ENCODE results near the gene KCNQ1.
A peak's percentile ranks its signal among the peaks of the same experiment; 100 is the strongest.

The KCNQ1 gene

DNA sequence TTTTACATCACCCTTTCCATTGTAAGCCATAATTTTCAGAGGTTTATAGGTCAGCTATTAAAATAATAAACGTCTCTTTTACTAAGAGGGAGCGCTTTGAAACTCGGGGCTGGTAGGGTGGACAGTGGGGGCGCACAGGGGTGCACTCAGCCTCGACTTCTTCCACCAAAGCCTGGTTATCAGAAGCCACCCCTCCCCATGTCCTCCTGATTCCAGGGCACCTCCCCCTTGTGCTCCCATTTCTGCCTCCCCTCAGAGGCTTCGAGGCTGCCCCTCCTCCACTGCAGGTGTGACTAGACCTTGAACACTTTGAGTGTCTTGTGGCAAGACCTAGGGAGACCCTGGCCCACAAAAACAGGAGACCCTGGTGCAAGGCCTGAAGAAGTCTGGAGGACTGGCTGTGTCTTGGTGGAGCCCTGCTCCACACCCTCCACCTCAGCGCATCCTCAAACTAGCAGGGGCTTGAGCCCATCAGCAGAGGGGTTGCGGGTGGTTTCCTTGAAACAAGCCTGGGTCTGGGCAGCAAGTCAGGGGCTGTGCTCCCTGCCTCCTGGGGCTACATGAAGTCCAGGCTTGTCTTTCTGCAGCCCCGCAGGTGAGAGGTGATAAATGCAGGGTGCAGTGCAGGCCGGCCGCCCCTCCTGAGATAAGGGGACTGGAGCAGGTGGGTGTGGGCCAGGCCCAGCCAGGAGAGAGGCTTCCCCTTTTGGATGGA is 437.7 kb downstream of the KCNQ1 start:
- TF ChIP-seq Cebpa-rat (IDR thresholded peaks at IDR 0.05), result no peak
- Histone ChIP-seq H3K9ac (peak overlapping the region in 4 of 11 experiments; percentile 15 to 96 (median 73); a peak in 4 of 22 replicates), H3K4me2 (peak overlapping the region; percentile 81 to 100 (median 98); a peak in 21 of 22 replicates), H4K20me1 (peaks cover 5 to 34% (median 16%) of the 10 kb centered on the region in 11 experiments; a peak in 13 of 22 replicates), H3K9me3 (replicated peaks in 1 of 11) (peaks cover 0 to 15% (median 8%) of the 10 kb centered on the region in 11 experiments; a peak in 20 of 22 replicates), H3K27ac (0 out of 22 replicates have a peak overlapping the region, but pooled peaks of 1 of the 11 experiments have one; percentile 17), H3K4me1 (peaks cover 27 to 62% (median 54%) of the 10 kb centered on the region in 10 experiments), H3K4me3 (peak overlapping the region in 3 of 10 experiments; percentile 77 to 88 (median 81); a peak in 4 of 20 replicates), H3K27me3 (peaks cover 11 to 41% (median 30%) of the 10 kb centered on the region in 11 experiments), H3K36me3 (peaks cover 0 to 8% (median 0%) of the 10 kb centered on the region in 11 experiments; a peak in 2 of 22 replicates)

DNA sequence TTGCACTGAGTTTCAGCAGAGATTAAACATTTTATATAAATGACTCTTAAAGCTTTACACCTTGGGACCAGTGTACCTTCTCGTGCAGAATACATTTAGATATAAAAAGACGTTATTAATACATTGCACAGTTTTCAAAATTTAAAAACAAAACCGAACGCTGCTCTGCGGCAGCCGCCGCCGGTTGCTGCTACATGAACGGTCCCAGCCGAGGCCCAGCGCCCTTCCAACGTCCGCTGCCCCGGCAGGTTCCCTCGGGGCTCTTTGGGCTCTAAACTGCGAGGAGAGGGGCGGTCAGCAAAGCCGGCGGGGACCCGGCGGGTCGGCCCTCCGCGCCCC is 438.8 kb downstream of the KCNQ1 start:
- H3K27ac ChIP-seq, result peak overlapping the region; percentile 62 to 92 (median 76); a peak in 19 of 22 replicates

DNA sequence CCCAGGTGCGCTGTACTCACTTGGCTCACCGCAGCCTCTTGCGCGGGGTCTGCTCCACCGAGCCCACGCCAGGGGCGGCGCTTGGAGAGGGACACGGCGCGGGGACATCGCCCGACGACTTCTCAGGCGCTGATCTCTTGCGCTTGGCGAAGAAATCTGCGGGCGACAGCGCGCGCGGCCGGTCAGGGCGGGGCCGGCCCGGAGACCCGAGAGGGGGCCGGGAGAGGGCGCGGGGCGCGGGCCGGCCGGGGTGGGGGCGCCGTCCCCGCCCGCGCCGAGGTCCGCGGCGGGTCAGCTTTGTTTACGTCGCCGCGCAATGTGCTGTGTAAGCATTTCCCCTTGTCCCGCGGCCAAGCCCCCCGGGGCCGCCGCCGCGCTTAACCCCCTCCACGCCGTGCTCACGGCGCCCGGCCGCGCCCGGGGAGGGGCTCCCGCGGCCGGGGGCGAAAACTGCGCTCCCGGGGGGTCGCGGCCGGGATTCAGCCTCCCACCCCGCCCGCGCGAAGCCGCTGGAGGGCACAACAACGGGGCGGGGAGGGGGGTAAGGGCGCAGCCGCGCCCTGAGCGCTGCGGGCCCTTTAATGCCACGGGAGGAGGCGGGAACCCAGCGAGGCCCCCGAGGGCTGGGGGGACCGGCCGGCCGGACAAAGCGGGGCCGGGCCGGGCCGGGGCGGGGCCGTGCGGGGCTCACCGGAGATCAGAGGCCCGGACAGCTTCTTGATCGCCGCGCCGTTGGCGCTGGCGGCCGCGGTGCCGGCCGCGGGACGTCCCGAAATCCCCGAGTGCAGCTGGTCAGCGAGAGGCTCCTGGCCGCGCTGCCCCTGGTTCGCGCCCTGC is 439.4 kb downstream of the KCNQ1 start:
- H3K27ac ChIP-seq, result peak overlapping the region; percentile 62 to 92 (median 76)
- peak overlapping the region; percentile 81 to 100 (median 98) for H3K4me2 ChIP-seq

More for the DNA sequence above, 438.8 kb downstream of the KCNQ1 start:
- Histone ChIP-seq H3K9me3 (replicated peaks in 1 of 11) (peaks cover 0 to 8% (median 7%) of the 10 kb centered on the region in 11 experiments; a peak in 8 of 22 replicates), H3K27me3 (peaks cover 11 to 41% (median 30%) of the 10 kb centered on the region in 11 experiments), H3K9ac (peak overlapping the region; percentile 72 to 96 (median 83)), H3K4me2 (peak overlapping the region; percentile 81 to 100 (median 98)), H4K20me1 (peaks cover 5 to 38% (median 16%) of the 10 kb centered on the region in 11 experiments; a peak in 13 of 22 replicates), H3K4me3 (peak overlapping the region; percentile 71 to 88 (median 78)), H3K36me3 (peaks cover 0 to 8% (median 0%) of the 10 kb centered on the region in 11 experiments; a peak in 2 of 22 replicates), H3K4me1 (peaks cover 36 to 69% (median 63%) of the 10 kb centered on the region in 10 experiments)
- TF ChIP-seq Cebpa-rat (IDR thresholded peaks at IDR 0.05), result no peak

DNA sequence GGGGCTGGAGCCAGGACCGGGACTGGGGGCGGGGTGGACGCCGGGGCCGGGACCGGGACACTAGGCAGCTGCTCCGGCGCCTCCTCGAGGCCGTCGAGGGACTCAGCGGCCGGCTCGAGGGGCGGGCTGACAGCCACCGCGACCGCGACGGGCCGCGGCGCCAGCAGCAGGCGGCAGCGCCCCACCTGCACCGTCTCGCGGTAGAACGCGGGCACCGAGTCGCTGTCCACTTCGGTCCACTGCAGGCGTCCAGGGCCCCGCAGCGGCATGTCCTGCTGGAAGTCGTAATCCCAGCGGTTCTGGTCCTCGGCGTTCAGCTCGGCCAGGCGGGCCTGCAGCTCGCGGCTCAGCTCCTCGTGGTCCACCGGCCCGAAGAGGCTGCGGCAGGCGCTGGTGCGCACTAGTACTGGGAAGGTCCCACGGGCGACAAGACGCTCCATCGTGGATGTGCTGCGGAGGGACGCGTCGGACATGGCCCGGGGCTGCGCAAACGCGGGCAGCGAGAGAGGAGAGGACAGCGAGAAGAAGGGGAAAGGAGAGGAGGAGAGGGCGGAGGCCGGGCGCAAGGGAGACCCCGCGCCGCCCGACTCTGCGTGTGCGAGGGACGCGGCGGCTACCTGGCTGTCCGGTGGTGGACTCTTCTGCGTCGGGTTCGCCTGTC is 440.3 kb downstream of the KCNQ1 start:
- peak overlapping the region; percentile 91 to 100 (median 99) for H3K4me2 ChIP-seq
- peaks cover 5 to 51% (median 16%) of the 10 kb centered on the region in 11 experiments; a peak in 13 of 22 replicates for H4K20me1 ChIP-seq
- H3K4me1 ChIP-seq, result peaks cover 46 to 81% (median 71%) of the 10 kb centered on the region in 10 experiments
- H3K4me3 ChIP-seq, result peak overlapping the region; percentile 71 to 88 (median 78)
- no peak for TF ChIP-seq Cebpa-rat (IDR thresholded peaks at IDR 0.05)
- peaks cover 11 to 41% (median 30%) of the 10 kb centered on the region in 11 experiments for H3K27me3 ChIP-seq
- no peaks in the 10 kb centered on the region for H3K9me3 ChIP-seq (replicated peaks in 1 of 11)
- H3K9ac ChIP-seq, result peak overlapping the region; percentile 50 to 96 (median 83)
- H3K36me3 ChIP-seq, result no peaks in the 10 kb centered on the region
- peak overlapping the region in 9 of 11 experiments; percentile 24 to 90 (median 72); a peak in 17 of 22 replicates for H3K27ac ChIP-seq

More for the DNA sequence above, 439.4 kb downstream of the KCNQ1 start:
- peaks cover 0 to 4% (median 0%) of the 10 kb centered on the region in 11 experiments; a peak in 2 of 22 replicates for H3K36me3 ChIP-seq
- peaks cover 0 to 2% (median under 1%) of the 10 kb centered on the region in 11 experiments; a peak in 7 of 22 replicates for H3K9me3 ChIP-seq (replicated peaks in 1 of 11)
- peak overlapping the region; percentile 71 to 88 (median 78) for H3K4me3 ChIP-seq
- no peak for TF ChIP-seq Cebpa-rat (IDR thresholded peaks at IDR 0.05)
- H4K20me1 ChIP-seq, result peaks cover 5 to 41% (median 16%) of the 10 kb centered on the region in 11 experiments; a peak in 13 of 22 replicates
- H3K4me1 ChIP-seq, result peaks cover 42 to 72% (median 63%) of the 10 kb centered on the region in 10 experiments
- H3K27me3 ChIP-seq, result peaks cover 11 to 41% (median 30%) of the 10 kb centered on the region in 11 experiments
- H3K9ac ChIP-seq, result peak overlapping the region; percentile 72 to 96 (median 83)

DNA sequence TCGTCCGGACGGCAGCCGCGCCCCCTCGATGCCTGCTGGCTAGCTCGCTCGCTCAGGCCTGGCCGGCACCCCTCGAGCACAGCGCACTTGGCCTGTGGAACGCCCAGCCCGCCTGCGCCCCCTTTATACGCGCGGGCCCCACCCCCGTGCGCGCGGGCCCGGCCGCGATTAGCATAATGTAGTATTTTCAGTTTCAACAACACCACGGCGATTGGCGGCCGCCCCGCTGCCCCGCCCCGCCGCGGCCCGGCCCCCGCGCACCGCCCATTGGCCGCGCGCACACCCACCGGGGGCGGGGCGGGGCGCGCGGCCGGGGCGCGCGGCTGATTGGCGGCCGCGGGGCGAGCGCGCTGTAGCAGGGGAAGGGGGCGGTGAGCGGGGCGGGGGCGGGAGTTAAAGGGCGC is 440.9 kb downstream of the KCNQ1 start, which contains the start of gene CDKN1C:
CDKN1C (minus strand) TSS at position 98 of the 404 bp plus-strand sequence. CDS start 319 bp downstream, outside the sequence.
- Histone ChIP-seq H4K20me1 (peaks cover 5 to 50% (median 16%) of the 10 kb centered on the region in 11 experiments; a peak in 13 of 22 replicates), H3K4me1 (peaks cover 51 to 83% (median 76%) of the 10 kb centered on the region in 10 experiments), H3K36me3 (no peaks in the 10 kb centered on the region), H3K27me3 (peaks cover 11 to 41% (median 30%) of the 10 kb centered on the region in 11 experiments), H3K4me3 (peak within 1 kb of the TSS; percentile 71 to 88 (median 78)), H3K9me3 (replicated peaks in 1 of 11) (no peaks in the 10 kb centered on the region), H3K9ac (peak within 1 kb of the TSS; percentile 72 to 96 (median 83)), H3K4me2 (peak within 1 kb of the TSS; percentile 91 to 100 (median 99)), H3K27ac (peak within 1 kb of the TSS; percentile 62 to 92 (median 76); a peak in 21 of 22 replicates)
- TF ChIP-seq Cebpa-rat (IDR thresholded peaks at IDR 0.05), result no peak

GRCh38 chr11:2886191-2886894 is 441.5 kb downstream of the KCNQ1 start:
- Histone ChIP-seq H3K9me3 (replicated peaks in 1 of 11) (no peaks in the 10 kb centered on the region), H3K4me2 (peak overlapping the region; percentile 87 to 97 (median 92)), H3K9ac (peak overlapping the region; percentile 43 to 73 (median 64); a peak in 18 of 22 replicates), H3K4me1 (peaks cover 57 to 83% (median 78%) of the 10 kb centered on the region in 10 experiments), H3K4me3 (peak overlapping the region; percentile 34 to 63 (median 52); a peak in 18 of 20 replicates), H4K20me1 (peaks cover 5 to 47% (median 16%) of the 10 kb centered on the region in 11 experiments; a peak in 13 of 22 replicates), H3K27me3 (peaks cover 11 to 41% (median 30%) of the 10 kb centered on the region in 11 experiments), H3K36me3 (no peaks in the 10 kb centered on the region), H3K27ac (peak overlapping the region in 10 of 11 experiments; percentile 22 to 72 (median 61); a peak in 16 of 22 replicates)
- TF ChIP-seq Cebpa-rat (IDR thresholded peaks at IDR 0.05), result no peak

GRCh38 chr11:2886936-2887335 is 442.1 kb downstream of the KCNQ1 start:
- peaks cover 11 to 35% (median 30%) of the 10 kb centered on the region in 11 experiments for H3K27me3 ChIP-seq
- no peak overlapping the region; a peak in 1 of 22 replicates for H3K27ac ChIP-seq
- H4K20me1 ChIP-seq, result peaks cover 5 to 42% (median 15%) of the 10 kb centered on the region in 11 experiments; a peak in 13 of 22 replicates
- H3K4me2 ChIP-seq, result peak overlapping the region; percentile 87 to 97 (median 92)
- TF ChIP-seq Cebpa-rat (IDR thresholded peaks at IDR 0.05), result no peak
- H3K9ac ChIP-seq, result peak overlapping the region in 1 of 11 experiments; percentile 72; a peak in 2 of 22 replicates
- H3K9me3 ChIP-seq (replicated peaks in 1 of 11), result no peaks in the 10 kb centered on the region
- no peaks in the 10 kb centered on the region for H3K36me3 ChIP-seq
- H3K4me1 ChIP-seq, result peaks cover 63 to 83% (median 78%) of the 10 kb centered on the region in 10 experiments
- no peak overlapping the region; a peak in 1 of 20 replicates for H3K4me3 ChIP-seq
